ENCODE data around the gene TFF3. TPM values are rescaled to one million over a fixed set of nuclear protein-coding genes. Genes with fewer than 3 reads are reported as not detected.

Gene TFF3
- total and polyA plus RNA-seq, 10 of the 15 experiments (the other 5 are each of a cell fraction or from before 2014, with no cell fraction given), result not detected

- TF ChIP-seq TARDBP (IDR thresholded peaks at IDR 0.05; ENCODE audit: borderline replicate concordance), result no peak
Observed at GRCh38 chr21:42301371-42302075, 13.7 kb downstream of the TFF3 start (continued).

- no peaks in the 10 kb centered on the region for H3K79me2 ChIP-seq (ENCODE audit: control insufficient read depth, insufficient read depth, low read length)
- ATAC-seq, result no peak
- intact Hi-C loops (cut with micrococcal nuclease; ENCODE audit: unreplicated experiment), result no loop called here
- DNase-seq (ENCODE audit: low read depth, low spot score), result no peak
- H3K4me1 ChIP-seq (ENCODE audit: control insufficient read depth, insufficient read depth, low read length), result no peaks in the 10 kb centered on the region
- FAIRE-seq, result no peak
- POLR2A ChIA-PET, result no interaction called here
- no peak overlapping the region for H3K4me3 ChIP-seq
- H3K27ac ChIP-seq (ENCODE audit: control insufficient read depth, insufficient read depth), result no peak overlapping the region
- TF ChIP-seq SMARCA5 (IDR thresholded peaks at IDR 0.05), result no peak
- TF ChIP-seq ATF3 (IDR thresholded peaks at IDR 0.05; ENCODE audit: borderline replicate concordance, extremely low read depth, low read depth, low read length), result no peak
- no peak for TF ChIP-seq SREBF2 (IDR thresholded peaks at IDR 0.05; ENCODE audit: low read length)
- TF ChIP-seq TCF7 (IDR thresholded peaks at IDR 0.05; ENCODE audit: borderline replicate concordance), result no peak
- TF ChIP-seq ZBTB4 (CRISPR knock-in tag; IDR thresholded peaks at IDR 0.05), result no peak
- no peak for TF ChIP-seq PAX5 (IDR thresholded peaks at IDR 0.05; ENCODE audit: borderline replicate concordance, low read depth, low read length)
- no peak for TF ChIP-seq MXI1 (IDR thresholded peaks at IDR 0.05; ENCODE audit: low read depth, low read length)
- CTCF ChIA-PET, result interaction anchor here (1.6 to 1.7 kb wide), 2 partner anchors 9 to 137 kb away, joined by 4 to 12 read pairs; no protein-coding TSS in a partner anchor
- 50% methylated on average over 9 of the region's 9 CpGs for WGBS (ENCODE audit: insufficient coverage, insufficient replicate concordance, low lambda C conversion rate, missing lambda C conversion rate)
- H3K27me3 ChIP-seq (replicated peaks in 1 of 2; ENCODE audit: control insufficient read depth in 2 of 2, insufficient read depth in 2 of 2, low read length in 1 of 2), result no peaks in the 10 kb centered on the region; a peak in 1 of 4 replicates
- H4K20me1 ChIP-seq (ENCODE audit: control insufficient read depth, insufficient read depth), result no peaks in the 10 kb centered on the region
- no peak overlapping the region for H3K9ac ChIP-seq (ENCODE audit: control insufficient read depth, insufficient read depth, low read length)
- no peak overlapping the region for H2AFZ ChIP-seq (ENCODE audit: control insufficient read depth, low read depth, low read length)
- RAD21 ChIA-PET (ENCODE audit: unreplicated experiment), result interaction anchor here (1.2 to 1.5 kb wide), 2 partner anchors 42 to 132 kb away, joined by 3 to 4 read pairs; no protein-coding TSS in a partner anchor
- no TSS peak for BruUV-seq (replicated peaks)
- H3K36me3 ChIP-seq (ENCODE audit: control insufficient read depth in 2 of 2, insufficient read depth in 2 of 2, low read length in 1 of 2), result no peaks in the 10 kb centered on the region
- no peaks in the 10 kb centered on the region for H3K9me3 ChIP-seq (replicated peaks; ENCODE audit: control insufficient read depth, insufficient read depth, low read length)
- H3K4me2 ChIP-seq (ENCODE audit: control insufficient read depth, insufficient read depth), result no peak overlapping the region
- SMC1A ChIA-PET (ENCODE audit: uncharacterized antibody, unreplicated experiment), result interaction anchor here (1.0 to 2.2 kb wide), 2 partner anchors 8 to 10 kb away, joined by 6 to 7 read pairs; no protein-coding TSS in a partner anchor
- in situ Hi-C loops (cut with MboI), result no loop called here
Observed at GRCh38 chr21:42300956-42301355, 14.3 kb downstream of the TFF3 start.

All from GM12878 (cell line).